ENCODE results near the gene NFIC. TPM values are rescaled to one million over a fixed set of nuclear protein-coding genes. Genes with fewer than 3 reads are reported as not detected.

NFIC gene
- total RNA-seq, 6 experiments from 2014 or later, result 94.6 to 168 (median 120) TPM

DNA sequence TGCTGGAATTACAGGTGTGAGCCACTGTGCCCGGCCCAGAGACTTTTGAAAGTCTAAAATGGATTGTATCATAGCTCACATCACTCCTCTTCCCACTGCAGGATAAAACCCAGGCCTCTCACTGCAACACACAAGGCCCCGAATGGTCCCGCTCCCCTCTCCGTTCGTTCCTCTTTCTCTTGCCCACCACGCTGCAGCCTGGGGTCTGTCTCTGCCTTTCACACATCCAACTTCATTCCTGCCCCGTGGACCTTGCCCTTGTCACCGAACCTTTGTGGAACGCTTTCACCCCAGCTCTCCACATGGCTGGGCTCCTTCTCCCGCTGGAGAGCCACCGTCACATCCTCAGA is 42.6 kb downstream of the NFIC start:
- peak in 1 of 4 donors; percentile 1 for ATAC-seq
- H3K9me3 ChIP-seq, result no peaks in the 10 kb centered on the region
- intact Hi-C loops (cut with DNase I), result no loop called here

DNA sequence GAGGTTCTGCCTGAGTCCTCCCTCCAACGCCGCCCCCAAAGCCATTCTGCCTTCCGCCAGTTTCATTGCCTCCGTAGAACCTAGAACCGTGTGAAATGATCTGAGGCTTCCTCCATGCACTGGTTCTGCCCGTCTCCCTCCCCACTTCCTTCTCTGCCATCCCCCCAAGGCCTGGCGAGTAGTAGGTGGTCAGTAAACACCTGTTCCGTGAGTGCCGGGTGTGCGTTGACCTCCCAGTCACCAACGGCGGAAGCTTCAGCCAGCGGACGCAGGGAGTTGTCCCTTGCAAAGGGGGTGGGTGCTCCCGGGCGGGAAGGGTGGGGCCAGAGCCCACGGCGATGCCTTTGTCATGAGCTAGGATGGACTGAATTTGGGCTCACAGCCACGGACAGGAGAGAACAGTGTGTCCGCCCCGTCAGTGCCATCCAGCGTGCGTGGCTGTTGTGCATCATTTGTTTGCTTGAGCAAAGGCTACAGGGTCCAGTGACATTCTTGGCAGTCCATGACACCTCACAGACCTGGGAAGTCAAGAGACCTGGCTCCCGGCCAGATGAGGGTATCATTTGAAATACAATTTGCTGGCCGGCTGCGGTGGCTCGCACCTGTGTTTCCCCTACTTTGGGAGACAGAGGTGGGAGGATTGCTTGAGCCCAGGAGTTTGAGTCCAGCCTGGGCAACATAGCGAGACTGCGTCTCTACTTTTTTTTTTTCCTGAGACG is 43.1 kb downstream of the NFIC start:
- Histone ChIP-seq H3K36me3 (peaks cover 0 to 3% (median 0%) of the 10 kb centered on the region in 4 donors), H3K9me3 (no peaks in the 10 kb centered on the region), H3K27ac (peak overlapping the region; percentile 88 to 100 (median 99)), H3K4me1 (peaks cover 0 to 88% (median 25%) of the 10 kb centered on the region in 4 donors), H3K27me3 (no peaks in the 10 kb centered on the region), H3K4me3 (peak overlapping the region; percentile 42 to 66 (median 59))
- WGBS (ENCODE audit: insufficient coverage, low coverage, low lambda C conversion rate, missing lambda C conversion rate), result 38% methylated on average over 9 of the region's 30 CpGs
- ATAC-seq, result peak; percentile 54 to 69 (median 62)
- peak; percentile 93 to 98 (median 96) for DNase-seq
- TF ChIP-seq, protein P1, sequence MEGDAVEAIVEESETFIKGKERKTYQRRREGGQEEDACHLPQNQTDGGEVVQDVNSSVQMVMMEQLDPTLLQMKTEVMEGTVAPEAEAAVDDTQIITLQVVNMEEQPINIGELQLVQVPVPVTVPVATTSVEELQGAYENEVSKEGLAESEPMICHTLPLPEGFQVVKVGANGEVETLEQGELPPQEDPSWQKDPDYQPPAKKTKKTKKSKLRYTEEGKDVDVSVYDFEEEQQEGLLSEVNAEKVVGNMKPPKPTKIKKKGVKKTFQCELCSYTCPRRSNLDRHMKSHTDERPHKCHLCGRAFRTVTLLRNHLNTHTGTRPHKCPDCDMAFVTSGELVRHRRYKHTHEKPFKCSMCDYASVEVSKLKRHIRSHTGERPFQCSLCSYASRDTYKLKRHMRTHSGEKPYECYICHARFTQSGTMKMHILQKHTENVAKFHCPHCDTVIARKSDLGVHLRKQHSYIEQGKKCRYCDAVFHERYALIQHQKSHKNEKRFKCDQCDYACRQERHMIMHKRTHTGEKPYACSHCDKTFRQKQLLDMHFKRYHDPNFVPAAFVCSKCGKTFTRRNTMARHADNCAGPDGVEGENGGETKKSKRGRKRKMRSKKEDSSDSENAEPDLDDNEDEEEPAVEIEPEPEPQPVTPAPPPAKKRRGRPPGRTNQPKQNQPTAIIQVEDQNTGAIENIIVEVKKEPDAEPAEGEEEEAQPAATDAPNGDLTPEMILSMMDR (IDR thresholded peaks at IDR 0.05), result no peak
- peak; percentile 93 for TF ChIP-seq POLR2A (IDR thresholded peaks at IDR 0.05)
- intact Hi-C loops (cut with DNase I), result no loop called here

More for the DNA sequence above, 42.6 kb downstream of the NFIC start:
- Histone ChIP-seq H3K4me3 (peak overlapping the region; percentile 42 to 66 (median 59)), H3K4me1 (peaks cover 0 to 87% (median 26%) of the 10 kb centered on the region in 4 donors), H3K36me3 (peaks cover 0 to 3% (median 0%) of the 10 kb centered on the region in 4 donors), H3K27ac (peak overlapping the region; percentile 88 to 100 (median 99)), H3K27me3 (no peaks in the 10 kb centered on the region)
- peak in 1 of 3 donors; percentile 56 for DNase-seq
- TF ChIP-seq, protein P1 (IDR thresholded peaks at IDR 0.05), result no peak
- no peak for TF ChIP-seq POLR2A (IDR thresholded peaks at IDR 0.05)
- 37% methylated on average over 6 of the region's 11 CpGs for whole genome bisulfite sequencing (ENCODE audit: insufficient coverage, low coverage, low lambda C conversion rate, missing lambda C conversion rate)

DNA sequence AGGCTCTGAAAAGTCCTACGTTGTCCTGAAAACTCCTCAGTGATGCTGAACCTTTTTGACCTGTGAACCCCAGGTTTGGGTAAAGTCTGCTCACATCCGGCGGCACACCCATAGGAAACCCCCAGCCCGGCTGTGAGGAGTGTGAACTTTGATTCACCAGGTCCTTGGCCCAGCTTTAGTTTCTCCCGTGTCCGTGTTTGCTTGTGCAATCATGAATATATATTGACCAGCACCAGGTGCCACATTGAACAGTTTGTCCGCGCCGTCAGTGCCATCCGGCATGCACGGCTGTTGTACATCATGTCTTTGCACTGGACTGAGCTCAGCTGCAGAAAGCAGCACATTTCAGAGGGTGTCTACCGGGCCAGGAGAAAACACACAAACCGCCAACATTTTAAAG is 45.3 kb downstream of the NFIC start:
- TF ChIP-seq POLR2A (IDR thresholded peaks at IDR 0.05), result peak; percentile 91
- TF ChIP-seq, protein P1 (IDR thresholded peaks at IDR 0.05), result no peak
- Histone ChIP-seq H3K27ac (peak overlapping the region; percentile 43 to 100 (median 86)), H3K27me3 (no peaks in the 10 kb centered on the region), H3K4me3 (peak overlapping the region in 1 of 3 donors; percentile 21), H3K4me1 (peaks cover 0 to 85% (median 29%) of the 10 kb centered on the region in 4 donors), H3K36me3 (peaks cover 0 to 3% (median 0%) of the 10 kb centered on the region in 4 donors), H3K9me3 (no peaks in the 10 kb centered on the region)
- intact Hi-C loops (cut with DNase I), result no loop called here
- DNase-seq (peak; percentile 81 to 93 (median 89)), ATAC-seq (peak; percentile 37 to 58 (median 48))
- WGBS (ENCODE audit: insufficient coverage, low coverage, low lambda C conversion rate, missing lambda C conversion rate), result 18% methylated on average over 9 of the region's 13 CpGs

DNA sequence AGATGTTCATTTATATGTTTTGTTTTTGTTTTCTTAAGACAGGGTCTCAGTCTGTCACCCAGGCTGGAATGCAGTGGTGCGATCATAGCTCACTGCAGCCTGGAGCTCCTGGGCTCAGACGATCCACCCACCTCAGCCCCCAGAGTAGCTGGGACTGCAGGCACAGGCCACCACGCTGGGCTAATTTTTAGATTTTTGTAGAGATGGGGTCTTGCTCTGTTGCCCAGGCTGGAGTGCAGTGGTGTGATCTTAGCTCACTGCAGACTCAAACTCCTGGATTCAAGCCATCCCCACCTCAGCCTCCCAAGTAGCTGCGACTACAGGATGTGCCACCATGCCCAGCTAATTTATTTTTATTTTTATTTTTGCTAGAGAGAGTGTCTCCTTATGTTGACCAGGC is 45.7 kb downstream of the NFIC start:
- 25% methylated on average over 4 of the region's 4 CpGs for WGBS (ENCODE audit: insufficient coverage, low coverage, low lambda C conversion rate, missing lambda C conversion rate)
- TF ChIP-seq, protein P1 (IDR thresholded peaks at IDR 0.05), result no peak
- no peak for TF ChIP-seq POLR2A (IDR thresholded peaks at IDR 0.05)
- Histone ChIP-seq H3K27me3 (no peaks in the 10 kb centered on the region), H3K36me3 (peaks cover 0 to 3% (median 0%) of the 10 kb centered on the region in 4 donors), H3K9me3 (no peaks in the 10 kb centered on the region), H3K4me3 (peak overlapping the region in 1 of 3 donors; percentile 21), H3K27ac (peak overlapping the region; percentile 51 to 100 (median 86)), H3K4me1 (peaks cover 0 to 82% (median 29%) of the 10 kb centered on the region in 4 donors)
- intact Hi-C loops (cut with DNase I), result no loop called here
- DNase-seq, result no peak
- ATAC-seq, result no peak

Measured in right lobe of liver (tissue), 6 donors.